ENCODE data around the gene CYP4F8. TPM values are rescaled to one million over a fixed set of nuclear protein-coding genes. Genes with fewer than 3 reads are reported as not detected.

Gene CYP4F8
- total RNA-seq, 1 experiment from 2014 or later: not detected

DNA sequence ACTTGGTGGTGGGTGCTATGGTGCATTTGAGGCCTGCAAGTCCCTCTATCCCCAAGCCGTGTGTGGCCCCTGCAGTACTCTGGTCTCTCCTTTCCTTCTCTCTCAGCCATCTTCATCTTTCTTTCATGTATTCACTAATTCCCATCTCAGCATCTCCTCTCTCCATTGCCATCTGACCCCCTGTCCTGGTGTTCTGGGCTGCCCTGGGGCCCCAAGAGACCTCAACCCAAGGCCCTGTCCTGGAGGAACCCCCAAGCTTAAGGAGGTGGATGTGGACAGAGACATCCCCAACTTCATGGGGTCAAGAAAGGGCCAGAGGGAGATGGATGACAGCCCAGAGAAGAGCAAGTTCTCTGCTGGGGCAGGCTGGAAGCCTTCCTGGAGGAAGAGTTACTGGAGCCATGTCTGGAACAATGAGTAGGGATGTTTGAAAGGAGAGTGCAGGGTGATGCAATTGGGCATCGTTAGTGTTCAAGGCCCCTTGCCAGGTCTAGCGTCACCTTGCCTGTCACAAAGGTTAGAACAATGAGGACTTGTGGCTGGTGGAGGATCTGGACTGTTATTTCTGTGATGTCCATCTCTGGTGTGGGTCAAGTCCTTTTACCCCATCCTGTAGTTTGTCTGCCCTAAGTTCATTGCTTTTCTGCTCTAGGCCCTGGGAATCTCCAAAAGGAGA is 29.2 kb downstream of the CYP4F8 start:
- no peak overlapping the region for H3K27ac Mint-ChIP-seq
- POLR2A ChIA-PET: no interaction called here
- H3K9me3 Mint-ChIP-seq: peaks cover 91% of the 10 kb centered on the region

DNA sequence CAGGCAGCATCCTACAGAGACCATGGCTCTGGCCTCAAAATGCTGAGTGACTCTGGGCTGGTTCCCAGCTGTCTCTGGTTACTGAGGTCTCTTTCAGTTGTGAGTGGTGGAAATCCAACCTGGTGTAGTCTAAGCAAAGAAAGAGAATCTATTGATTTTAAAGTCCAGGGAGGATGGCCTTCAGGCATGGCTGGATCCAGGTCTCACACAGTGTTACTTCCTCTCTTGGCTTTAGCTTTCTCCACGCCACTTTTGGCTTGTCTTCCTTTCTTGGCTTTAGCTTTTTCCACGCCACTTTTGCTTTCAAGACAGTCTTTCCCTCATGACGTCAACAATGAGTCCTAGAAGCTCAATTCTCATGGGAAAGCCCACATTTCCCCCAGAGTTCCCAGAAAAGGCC is 29.8 kb downstream of the CYP4F8 start:
- POLR2A ChIA-PET: no interaction called here
- Mint-ChIP-seq H3K4me1 (no peaks in the 10 kb centered on the region), H3K36me3 (peaks cover 75% of the 10 kb centered on the region), H3K9me3 (peaks cover 91% of the 10 kb centered on the region), H3K27ac (no peak overlapping the region), H3K27me3 (ENCODE audit: low read depth) (peaks cover 10% of the 10 kb centered on the region), H3K4me3 (no peak overlapping the region)
- DNase-seq (ENCODE audit: low spot score): no peak
- TF ChIP-seq SMAD4 (CRISPR knock-in tag; IDR thresholded peaks at IDR 0.05): no peak
- no peak for TF ChIP-seq EMX1 (CRISPR knock-in tag; IDR thresholded peaks at IDR 0.05)
- TF ChIP-seq MXD4 (CRISPR knock-in tag; IDR thresholded peaks at IDR 0.05; ENCODE audit: borderline replicate concordance): no peak
- no peak for TF ChIP-seq FOXJ3 (CRISPR knock-in tag; IDR thresholded peaks at IDR 0.05; ENCODE audit: borderline replicate concordance)
- TF ChIP-seq, protein P1, sequence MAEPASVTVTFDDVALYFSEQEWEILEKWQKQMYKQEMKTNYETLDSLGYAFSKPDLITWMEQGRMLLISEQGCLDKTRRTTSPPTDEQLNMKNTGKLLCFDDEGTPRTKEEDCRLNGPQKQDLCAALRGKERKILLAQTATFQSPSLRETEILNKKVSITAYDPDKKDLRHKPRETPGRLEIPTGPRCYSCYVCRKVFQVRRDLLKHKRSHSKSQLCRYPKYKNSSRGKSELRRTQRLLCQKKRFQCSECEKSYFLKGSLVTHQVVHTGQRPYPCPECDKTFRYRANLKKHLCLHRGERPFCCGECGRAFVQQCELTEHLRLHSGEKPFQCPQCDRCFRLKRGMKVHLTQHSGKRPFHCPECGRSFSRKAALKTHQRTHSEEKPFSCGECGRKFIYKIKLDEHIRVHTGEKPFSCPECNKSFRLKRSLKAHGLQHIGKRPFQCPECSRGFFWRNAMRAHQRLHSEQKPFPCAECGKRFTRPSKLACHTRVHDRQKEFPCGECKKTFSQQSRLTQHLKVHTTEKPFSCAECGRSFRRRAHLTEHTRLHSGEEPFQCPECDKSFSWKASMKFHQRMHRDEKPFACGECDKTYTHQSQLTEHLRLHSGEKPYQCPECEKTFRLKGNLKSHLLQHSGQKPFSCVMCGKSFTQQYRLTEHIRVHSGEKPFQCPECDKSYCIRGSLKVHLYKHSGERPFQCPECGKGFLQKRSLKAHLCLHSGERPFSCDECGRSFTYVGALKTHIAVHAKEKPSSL (CRISPR knock-in tag; conservative IDR thresholded peaks at IDR 0.05): no peak
- TF ChIP-seq, protein P2, sequence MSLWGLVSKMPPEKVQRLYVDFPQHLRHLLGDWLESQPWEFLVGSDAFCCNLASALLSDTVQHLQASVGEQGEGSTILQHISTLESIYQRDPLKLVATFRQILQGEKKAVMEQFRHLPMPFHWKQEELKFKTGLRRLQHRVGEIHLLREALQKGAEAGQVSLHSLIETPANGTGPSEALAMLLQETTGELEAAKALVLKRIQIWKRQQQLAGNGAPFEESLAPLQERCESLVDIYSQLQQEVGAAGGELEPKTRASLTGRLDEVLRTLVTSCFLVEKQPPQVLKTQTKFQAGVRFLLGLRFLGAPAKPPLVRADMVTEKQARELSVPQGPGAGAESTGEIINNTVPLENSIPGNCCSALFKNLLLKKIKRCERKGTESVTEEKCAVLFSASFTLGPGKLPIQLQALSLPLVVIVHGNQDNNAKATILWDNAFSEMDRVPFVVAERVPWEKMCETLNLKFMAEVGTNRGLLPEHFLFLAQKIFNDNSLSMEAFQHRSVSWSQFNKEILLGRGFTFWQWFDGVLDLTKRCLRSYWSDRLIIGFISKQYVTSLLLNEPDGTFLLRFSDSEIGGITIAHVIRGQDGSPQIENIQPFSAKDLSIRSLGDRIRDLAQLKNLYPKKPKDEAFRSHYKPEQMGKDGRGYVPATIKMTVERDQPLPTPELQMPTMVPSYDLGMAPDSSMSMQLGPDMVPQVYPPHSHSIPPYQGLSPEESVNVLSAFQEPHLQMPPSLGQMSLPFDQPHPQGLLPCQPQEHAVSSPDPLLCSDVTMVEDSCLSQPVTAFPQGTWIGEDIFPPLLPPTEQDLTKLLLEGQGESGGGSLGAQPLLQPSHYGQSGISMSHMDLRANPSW (CRISPR knock-in tag; conservative IDR thresholded peaks at IDR 0.05; ENCODE audit: low read depth): no peak
- TF ChIP-seq, protein P3, sequence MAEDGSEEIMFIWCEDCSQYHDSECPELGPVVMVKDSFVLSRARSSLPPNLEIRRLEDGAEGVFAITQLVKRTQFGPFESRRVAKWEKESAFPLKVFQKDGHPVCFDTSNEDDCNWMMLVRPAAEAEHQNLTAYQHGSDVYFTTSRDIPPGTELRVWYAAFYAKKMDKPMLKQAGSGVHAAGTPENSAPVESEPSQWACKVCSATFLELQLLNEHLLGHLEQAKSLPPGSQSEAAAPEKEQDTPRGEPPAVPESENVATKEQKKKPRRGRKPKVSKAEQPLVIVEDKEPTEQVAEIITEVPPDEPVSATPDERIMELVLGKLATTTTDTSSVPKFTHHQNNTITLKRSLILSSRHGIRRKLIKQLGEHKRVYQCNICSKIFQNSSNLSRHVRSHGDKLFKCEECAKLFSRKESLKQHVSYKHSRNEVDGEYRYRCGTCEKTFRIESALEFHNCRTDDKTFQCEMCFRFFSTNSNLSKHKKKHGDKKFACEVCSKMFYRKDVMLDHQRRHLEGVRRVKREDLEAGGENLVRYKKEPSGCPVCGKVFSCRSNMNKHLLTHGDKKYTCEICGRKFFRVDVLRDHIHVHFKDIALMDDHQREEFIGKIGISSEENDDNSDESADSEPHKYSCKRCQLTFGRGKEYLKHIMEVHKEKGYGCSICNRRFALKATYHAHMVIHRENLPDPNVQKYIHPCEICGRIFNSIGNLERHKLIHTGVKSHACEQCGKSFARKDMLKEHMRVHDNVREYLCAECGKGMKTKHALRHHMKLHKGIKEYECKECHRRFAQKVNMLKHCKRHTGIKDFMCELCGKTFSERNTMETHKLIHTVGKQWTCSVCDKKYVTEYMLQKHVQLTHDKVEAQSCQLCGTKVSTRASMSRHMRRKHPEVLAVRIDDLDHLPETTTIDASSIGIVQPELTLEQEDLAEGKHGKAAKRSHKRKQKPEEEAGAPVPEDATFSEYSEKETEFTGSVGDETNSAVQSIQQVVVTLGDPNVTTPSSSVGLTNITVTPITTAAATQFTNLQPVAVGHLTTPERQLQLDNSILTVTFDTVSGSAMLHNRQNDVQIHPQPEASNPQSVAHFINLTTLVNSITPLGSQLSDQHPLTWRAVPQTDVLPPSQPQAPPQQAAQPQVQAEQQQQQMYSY (CRISPR knock-in tag; IDR thresholded peaks at IDR 0.05): no peak
- TF ChIP-seq, protein P4, sequence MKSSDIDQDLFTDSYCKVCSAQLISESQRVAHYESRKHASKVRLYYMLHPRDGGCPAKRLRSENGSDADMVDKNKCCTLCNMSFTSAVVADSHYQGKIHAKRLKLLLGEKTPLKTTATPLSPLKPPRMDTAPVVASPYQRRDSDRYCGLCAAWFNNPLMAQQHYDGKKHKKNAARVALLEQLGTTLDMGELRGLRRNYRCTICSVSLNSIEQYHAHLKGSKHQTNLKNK (CRISPR knock-in tag; IDR thresholded peaks at IDR 0.05): no peak
- no peak for TF ChIP-seq RORB (CRISPR knock-in tag; IDR thresholded peaks at IDR 0.05)
- TF ChIP-seq ZBTB21 (CRISPR knock-in tag; IDR thresholded peaks at IDR 0.05; ENCODE audit: borderline replicate concordance): no peak
- TF ChIP-seq, protein P5, sequence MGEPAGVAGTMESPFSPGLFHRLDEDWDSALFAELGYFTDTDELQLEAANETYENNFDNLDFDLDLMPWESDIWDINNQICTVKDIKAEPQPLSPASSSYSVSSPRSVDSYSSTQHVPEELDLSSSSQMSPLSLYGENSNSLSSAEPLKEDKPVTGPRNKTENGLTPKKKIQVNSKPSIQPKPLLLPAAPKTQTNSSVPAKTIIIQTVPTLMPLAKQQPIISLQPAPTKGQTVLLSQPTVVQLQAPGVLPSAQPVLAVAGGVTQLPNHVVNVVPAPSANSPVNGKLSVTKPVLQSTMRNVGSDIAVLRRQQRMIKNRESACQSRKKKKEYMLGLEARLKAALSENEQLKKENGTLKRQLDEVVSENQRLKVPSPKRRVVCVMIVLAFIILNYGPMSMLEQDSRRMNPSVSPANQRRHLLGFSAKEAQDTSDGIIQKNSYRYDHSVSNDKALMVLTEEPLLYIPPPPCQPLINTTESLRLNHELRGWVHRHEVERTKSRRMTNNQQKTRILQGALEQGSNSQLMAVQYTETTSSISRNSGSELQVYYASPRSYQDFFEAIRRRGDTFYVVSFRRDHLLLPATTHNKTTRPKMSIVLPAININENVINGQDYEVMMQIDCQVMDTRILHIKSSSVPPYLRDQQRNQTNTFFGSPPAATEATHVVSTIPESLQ (CRISPR knock-in tag; IDR thresholded peaks at IDR 0.05): no peak
- TF ChIP-seq, protein P6, sequence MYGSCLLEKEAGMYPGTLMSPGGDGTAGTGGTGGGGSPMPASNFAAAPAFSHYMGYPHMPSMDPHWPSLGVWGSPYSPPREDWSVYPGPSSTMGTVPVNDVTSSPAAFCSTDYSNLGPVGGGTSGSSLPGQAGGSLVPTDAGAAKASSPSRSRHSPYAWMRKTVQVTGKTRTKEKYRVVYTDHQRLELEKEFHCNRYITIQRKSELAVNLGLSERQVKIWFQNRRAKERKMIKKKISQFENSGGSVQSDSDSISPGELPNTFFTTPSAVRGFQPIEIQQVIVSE (CRISPR knock-in tag; IDR thresholded peaks at IDR 0.05; ENCODE audit: borderline replicate concordance): no peak
- no peak for TF ChIP-seq ZNF317 (CRISPR knock-in tag; IDR thresholded peaks at IDR 0.05; ENCODE audit: borderline replicate concordance, low read depth)
- no peak for TF ChIP-seq GTF2I (CRISPR knock-in tag; conservative IDR thresholded peaks at IDR 0.05)
- no peak for TF ChIP-seq TP53 (CRISPR knock-in tag; IDR thresholded peaks at IDR 0.05)
- no peak for ATAC-seq
- CTCF ChIA-PET: no interaction called here

More for the DNA sequence above, 29.2 kb downstream of the CYP4F8 start:
- Mint-ChIP-seq H3K4me1 (no peaks in the 10 kb centered on the region), H3K27me3 (ENCODE audit: low read depth) (peaks cover 17% of the 10 kb centered on the region), H3K4me3 (no peak overlapping the region), H3K36me3 (peaks cover 76% of the 10 kb centered on the region)
- DNase-seq (ENCODE audit: low spot score) (no peak), ATAC-seq (no peak)
- no peak for TF ChIP-seq JAZF1 (CRISPR knock-in tag; IDR thresholded peaks at IDR 0.05)
- no peak for TF ChIP-seq MXD4 (CRISPR knock-in tag; IDR thresholded peaks at IDR 0.05; ENCODE audit: borderline replicate concordance)
- TF ChIP-seq GRHL2 (CRISPR knock-in tag; IDR thresholded peaks at IDR 0.05; ENCODE audit: insufficient replicate concordance, severe bottlenecking): no peak
- no peak for TF ChIP-seq ETV6 (CRISPR knock-in tag; IDR thresholded peaks at IDR 0.05)
- no peak for TF ChIP-seq MYBL2 (CRISPR knock-in tag; IDR thresholded peaks at IDR 0.05)
- TF ChIP-seq RORB (CRISPR knock-in tag; IDR thresholded peaks at IDR 0.05): no peak
- no peak for TF ChIP-seq ZNF671 (CRISPR knock-in tag; IDR thresholded peaks at IDR 0.05)
- TF ChIP-seq JUN (CRISPR knock-in tag; IDR thresholded peaks at IDR 0.05): no peak
- no peak for TF ChIP-seq ZNF138 (CRISPR knock-in tag; conservative IDR thresholded peaks at IDR 0.05)
- TF ChIP-seq, protein P7, sequence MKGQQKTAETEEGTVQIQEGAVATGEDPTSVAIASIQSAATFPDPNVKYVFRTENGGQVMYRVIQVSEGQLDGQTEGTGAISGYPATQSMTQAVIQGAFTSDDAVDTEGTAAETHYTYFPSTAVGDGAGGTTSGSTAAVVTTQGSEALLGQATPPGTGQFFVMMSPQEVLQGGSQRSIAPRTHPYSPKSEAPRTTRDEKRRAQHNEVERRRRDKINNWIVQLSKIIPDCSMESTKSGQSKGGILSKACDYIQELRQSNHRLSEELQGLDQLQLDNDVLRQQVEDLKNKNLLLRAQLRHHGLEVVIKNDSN (CRISPR knock-in tag; IDR thresholded peaks at IDR 0.05): no peak
- no peak for TF ChIP-seq NFYB (CRISPR knock-in tag; conservative IDR thresholded peaks at IDR 0.05; ENCODE audit: low read depth)
- CTCF ChIA-PET: no interaction called here

Measured in WTC11 (cell line).